Prostate gland (tissue), 2 donors: ENCODE data around the gene ANKRD11.

Experiments
- CTCF ChIP-seq, 4 experiments: fragments of 200-600 bp in 2 of 4; fragments of 450-650 bp in 2 of 4; sonication (generic) in 2 of 4; IDR thresholded peaks; 1 replicate in 3 of 4; 2 replicates in 1 of 4; pipeline ENCODE4 v1.5.1; 2016 to 2019; ENCODE audit warnings: antibody characterized with exemption in 4 of 4, mild to moderate bottlenecking in 2 of 4, moderate library complexity in 2 of 4
- POLR2A ChIP-seq: fragments of 450-650 bp; IDR thresholded peaks from one replicate; pipeline ENCODE4 v1.6.1; 2016; ENCODE audit warnings: antibody characterized with exemption, mild to moderate bottlenecking
- POLR2AphosphoS5 ChIP-seq: sonication (generic); formaldehyde crosslinking; IDR thresholded peaks from one replicate; pipeline ENCODE4 v1.6.1; 2017; ENCODE audit warnings: antibody characterized with exemption

GRCh38 chr16:89346869-89347268 lies 143.5 kb downstream of the ANKRD11 start:
- no peak for TF ChIP-seq CTCF (IDR thresholded peaks at IDR 0.05)
- TF ChIP-seq POLR2AphosphoS5, result no peak
- TF ChIP-seq POLR2A, result no peak
